Renal pelvis (tissue), 4 donors: ENCODE measurements around the gene ZNF236. TPM values are rescaled to one million over a fixed set of nuclear protein-coding genes. Genes with fewer than 3 reads are reported as not detected.
A peak's percentile ranks its signal among the peaks of the same experiment; 100 is the strongest.

ENCODE experiments used
- DNase-seq: peaks from one replicate; pipeline ENCODE4 v3.0.0-alpha.2; 2013
- polyA plus RNA-seq, 3 donors: library from polyadenylated mRNA; unstranded; fragments of 120-200 nt; gene quantifications; one replicate each; pipeline ENCODE4 v1.2.1, GENCODE V29; 2013; ENCODE audit not compliant: insufficient read length in 3 of 3

The ZNF236 gene
- polyA plus RNA-seq, 3 donors: 10.1 to 13.9 (median 12.2) TPM

GRCh38 chr18:76972846-76973519 lies 150.6 kb downstream of the ZNF236 start:
- no peak for DNase-seq

DNA sequence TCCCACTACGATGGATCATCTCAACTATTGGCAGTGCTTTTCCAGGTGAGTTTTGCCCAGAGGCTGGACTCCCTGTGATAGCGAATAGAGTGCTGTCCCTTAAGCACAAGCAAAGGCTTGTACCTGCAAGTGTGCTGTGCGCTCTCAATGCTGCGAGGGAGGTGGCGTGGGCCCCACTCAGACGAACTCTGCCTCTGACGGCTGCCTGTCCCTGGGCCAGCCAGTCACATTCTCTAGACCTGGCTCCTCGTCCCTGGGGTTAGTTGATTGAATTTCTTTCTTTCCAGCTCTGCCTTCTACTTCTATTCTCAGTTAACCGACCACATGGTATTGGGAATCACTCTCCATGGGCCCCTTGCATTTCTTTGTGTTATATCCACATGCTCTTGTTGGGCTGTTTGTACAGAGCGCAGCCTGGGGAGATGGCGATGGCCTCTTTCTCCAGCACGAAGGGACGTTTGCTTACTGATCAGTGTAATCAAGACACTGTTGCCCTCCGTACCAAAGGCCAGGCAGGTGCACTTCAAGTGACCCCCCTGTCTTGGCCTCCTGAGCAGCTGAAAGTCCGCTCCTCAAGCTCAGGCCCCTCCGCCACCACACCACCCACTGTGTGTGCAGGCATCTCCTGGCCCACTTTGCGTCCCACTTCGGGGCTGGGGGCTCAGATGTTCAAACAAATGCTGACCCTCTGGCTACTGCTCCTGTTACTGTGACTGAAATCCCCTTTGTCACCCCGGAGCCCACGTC lies 151.3 kb downstream of the ZNF236 start:
- DNase-seq: no peak

DNA sequence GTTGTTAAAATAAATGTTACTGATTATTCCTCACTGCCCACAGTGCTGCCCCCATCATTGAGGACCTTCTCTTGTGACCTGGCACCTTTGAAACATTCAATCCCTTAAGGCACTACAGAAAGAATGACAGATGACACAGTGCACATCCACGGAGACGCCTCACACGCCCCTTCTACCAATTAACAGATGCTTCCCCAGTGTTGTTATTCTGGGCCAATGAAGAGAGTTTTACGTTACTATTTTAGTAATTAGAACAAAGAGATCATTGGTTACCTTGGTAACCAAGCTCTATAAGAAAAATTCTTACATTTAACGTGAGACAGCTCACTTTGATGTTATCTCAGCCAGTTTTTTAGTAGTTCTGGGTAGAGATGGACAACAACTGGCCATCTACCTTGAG lies 152.0 kb downstream of the ZNF236 start:
- no peak for DNase-seq

GRCh38 chr18:76975577-76976110 lies 153.3 kb downstream of the ZNF236 start:
- no peak for DNase-seq

DNA sequence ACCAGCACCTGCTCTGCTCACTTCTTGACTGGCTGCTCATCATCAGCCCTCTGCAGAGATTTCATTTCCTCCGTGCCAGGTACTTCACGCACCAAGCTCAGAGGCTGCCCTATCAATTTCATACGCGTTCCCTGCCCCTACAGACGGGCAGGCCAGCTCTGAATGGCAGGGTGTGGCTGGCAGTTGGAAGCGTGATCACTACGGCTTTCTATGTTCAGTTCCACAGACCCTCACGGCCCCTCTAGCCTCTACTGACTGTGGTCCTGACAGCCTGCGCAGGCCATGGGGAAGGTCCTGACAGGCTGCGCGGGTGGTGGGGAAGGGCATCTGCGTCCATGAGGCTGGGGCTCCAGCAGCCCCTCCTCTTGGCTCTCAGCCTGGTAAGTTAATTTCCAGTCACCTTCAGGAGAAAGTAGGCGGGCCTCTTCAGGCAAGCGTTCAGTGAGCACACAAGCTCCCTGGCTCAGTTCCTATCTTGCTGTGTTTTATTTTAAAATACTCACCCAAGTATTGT lies 154.8 kb downstream of the ZNF236 start:
- DNase-seq: no peak

- DNase-seq: no peak
Measured at GRCh38 chr18:76977684-76978232, 155.4 kb downstream of the ZNF236 start.

- DNase-seq: no peak
Measured at GRCh38 chr18:76978616-76979015, 156.3 kb downstream of the ZNF236 start.

- no peak for DNase-seq
Measured at GRCh38 chr18:76979111-76979751, 156.9 kb downstream of the ZNF236 start.

DNA sequence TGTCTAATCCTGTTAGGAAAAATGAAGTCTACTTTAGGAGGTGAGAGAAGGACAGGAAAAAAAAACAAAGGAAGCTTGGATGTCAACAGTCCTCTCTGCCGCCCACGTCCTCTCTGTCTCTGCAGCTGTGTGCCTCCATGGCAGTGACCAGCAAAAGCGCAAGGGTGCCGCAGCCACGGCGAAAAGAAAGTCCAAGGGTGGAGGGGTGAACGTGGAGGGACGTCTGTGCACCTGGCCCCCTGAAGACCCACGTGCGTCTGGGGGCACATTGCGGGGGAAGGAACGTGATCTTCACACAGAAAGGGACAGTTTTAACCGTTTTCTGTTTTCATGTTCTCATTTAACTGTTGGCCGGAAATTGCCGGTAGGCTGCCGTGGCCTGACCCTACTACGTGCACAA lies 157.5 kb downstream of the ZNF236 start:
- DNase-seq: no peak

- no peak for DNase-seq
Measured at GRCh38 chr18:76980663-76981395, 158.5 kb downstream of the ZNF236 start.

GRCh38 chr18:76981396-76981968 lies 159.1 kb downstream of the ZNF236 start:
- no peak for DNase-seq

- no peak for DNase-seq
Measured at GRCh38 chr18:76982038-76982437, 159.7 kb downstream of the ZNF236 start.

DNA sequence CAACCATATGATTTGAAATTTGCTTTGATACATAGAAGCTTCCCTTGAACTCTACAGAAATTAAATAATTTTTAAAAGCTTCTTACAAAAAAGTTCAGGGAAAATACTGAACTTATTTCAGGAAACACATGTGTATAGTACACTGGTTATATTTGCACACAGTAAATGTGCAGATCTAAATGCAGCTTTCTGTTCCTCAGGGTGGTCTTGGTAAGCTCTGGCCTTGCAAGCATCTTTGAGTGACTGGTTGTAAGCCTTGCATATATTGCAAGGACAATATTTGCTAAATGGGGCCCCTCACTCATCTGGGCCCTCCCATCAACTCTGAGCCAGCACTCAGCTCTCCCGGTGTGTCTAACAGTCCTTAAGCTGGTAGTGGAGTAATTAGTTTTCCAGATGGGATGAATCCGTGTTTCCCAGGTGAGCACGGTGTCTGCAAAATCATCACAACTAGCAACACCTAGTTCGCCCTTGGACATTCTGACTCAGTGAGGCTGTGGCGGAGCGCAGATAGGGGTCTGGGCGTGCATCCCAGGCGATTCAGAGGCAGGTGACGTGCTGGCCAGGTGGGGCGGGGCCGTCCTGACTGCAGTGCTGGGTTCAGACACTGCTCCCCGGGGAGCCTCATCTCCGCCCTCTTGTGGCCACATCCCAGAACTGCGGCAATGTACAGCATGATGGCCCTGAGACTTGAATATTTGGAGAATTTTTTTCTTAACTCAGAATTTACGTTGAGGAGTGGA lies 160.7 kb downstream of the ZNF236 start:
- DNase-seq: peak; percentile 72

GRCh38 chr18:76983613-76984051 lies 161.3 kb downstream of the ZNF236 start:
- DNase-seq: no peak

GRCh38 chr18:76984193-76985155 lies 162.1 kb downstream of the ZNF236 start:
- DNase-seq: no peak

GRCh38 chr18:76985156-76985950 lies 163.0 kb downstream of the ZNF236 start:
- no peak for DNase-seq

DNA sequence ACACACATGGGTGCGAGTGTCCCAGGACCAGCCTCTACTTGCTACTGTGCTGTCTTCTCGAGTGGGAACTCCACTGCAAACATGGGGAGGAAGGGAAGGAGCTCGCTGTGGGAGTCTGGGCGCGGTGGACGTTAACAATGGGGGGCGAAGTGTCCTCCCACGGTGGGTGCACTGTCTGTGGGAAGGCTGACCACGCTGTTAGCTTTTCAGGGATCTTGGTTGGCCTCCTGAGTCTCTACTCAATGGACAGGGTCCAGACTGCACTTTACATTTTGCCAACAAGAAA lies 163.5 kb downstream of the ZNF236 start:
- no peak for DNase-seq

DNA sequence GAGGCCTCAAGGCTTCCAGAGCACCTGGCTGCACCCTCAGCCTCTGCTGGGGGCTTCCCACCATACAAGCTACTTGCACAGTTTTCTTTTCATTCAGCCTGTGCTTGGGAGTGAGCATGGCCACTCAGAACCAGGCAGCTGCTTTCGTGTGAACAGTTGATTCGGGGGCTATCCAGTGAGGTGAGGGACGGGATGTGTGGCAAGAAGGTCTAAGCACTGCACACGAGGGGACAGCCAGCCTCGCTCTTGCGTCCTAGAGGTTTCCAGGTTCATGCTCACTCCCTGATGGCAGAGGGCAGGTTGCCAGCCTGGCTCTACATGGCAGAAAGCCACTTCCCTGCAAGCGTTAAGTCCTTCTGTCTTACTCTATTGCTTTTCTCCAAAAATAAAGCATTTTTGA lies 164.0 kb downstream of the ZNF236 start:
- no peak for DNase-seq
